Measurements from ENCODE around the gene HOXA6. TPM values are rescaled to one million over a fixed set of nuclear protein-coding genes. Genes with fewer than 3 reads are reported as not detected.

HOXA6 gene
- under 1 TPM in 1 of 2 donors, not detected in 1; 0.31 TPM for total RNA-seq

DNA sequence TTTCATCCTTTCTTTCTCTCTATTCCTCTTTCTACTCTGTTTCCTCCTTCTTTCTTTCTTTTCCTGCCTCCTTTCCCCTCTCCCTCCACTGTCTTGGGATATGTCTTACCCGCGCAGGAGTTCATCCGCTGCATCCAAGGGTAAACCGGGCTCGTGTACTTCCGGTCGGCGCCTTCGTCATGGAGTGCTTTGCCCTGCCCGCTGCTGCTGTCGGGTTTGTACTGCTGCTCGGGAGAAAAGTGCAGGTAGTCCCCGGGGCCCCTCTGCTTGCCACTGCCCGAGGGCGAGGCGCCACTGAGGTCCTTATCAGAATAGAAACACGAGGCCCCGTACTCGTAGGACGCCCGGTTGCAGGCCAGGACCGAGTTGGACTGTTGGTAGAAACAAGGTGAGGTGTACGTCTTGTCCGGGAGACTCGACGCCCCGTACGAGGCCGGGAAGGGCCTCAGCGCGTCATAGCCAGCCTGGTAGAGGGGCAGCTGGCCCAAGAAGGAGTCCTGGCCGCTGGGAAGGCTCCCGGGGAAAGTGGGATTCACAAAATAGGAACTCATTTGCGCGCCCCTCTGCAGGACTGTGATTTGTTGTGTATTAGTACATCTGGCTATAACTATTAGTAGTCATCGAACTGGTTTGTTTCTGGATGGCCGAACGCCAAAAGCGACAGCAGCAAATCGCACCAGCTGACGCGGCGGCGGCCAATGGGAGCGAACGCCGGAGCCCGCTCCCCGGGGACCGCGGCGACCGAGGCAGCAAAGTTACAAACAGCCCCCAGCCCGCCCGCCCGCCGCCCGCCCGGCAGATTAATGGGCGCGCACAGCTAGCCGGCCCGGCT is at the start of gene HOXA6:
Gene HOXA6, minus strand, starts transcription at position 576 of the 832 bp plus-strand sequence. Its CDS starts 25 bp downstream, at position 551.
- Mint-ChIP-seq H3K27ac (no peak within 1 kb of the TSS), H3K9me3 (no peaks in the 10 kb centered on the region), H3K36me3 (peaks cover 5 to 12% of the 10 kb centered on the region in 2 donors)
- DNase-seq (ENCODE audit: low spot score in 2 of 2) (no peak), ATAC-seq (no peak)

GRCh38 chr7:27196287-27196767 is 48.8 kb upstream of the HOXA6 start:
- H3K9me3 Mint-ChIP-seq, result no peaks in the 10 kb centered on the region
- peak in 1 of 2 donors; percentile 49 for ATAC-seq
- H3K36me3 Mint-ChIP-seq, result peaks cover 0 to 14% of the 10 kb centered on the region in 2 donors
- DNase-seq (ENCODE audit: low spot score in 2 of 2), result peak; percentile 53 to 84
- H3K27ac Mint-ChIP-seq, result no peak overlapping the region

GRCh38 chr7:27194686-27195379 is 47.3 kb upstream of the HOXA6 start:
- DNase-seq (ENCODE audit: low spot score in 2 of 2) (no peak), ATAC-seq (no peak)
- H3K27ac Mint-ChIP-seq, result no peak overlapping the region
- no peaks in the 10 kb centered on the region for H3K9me3 Mint-ChIP-seq
- H3K36me3 Mint-ChIP-seq, result peaks cover 0 to 13% of the 10 kb centered on the region in 2 donors

DNA sequence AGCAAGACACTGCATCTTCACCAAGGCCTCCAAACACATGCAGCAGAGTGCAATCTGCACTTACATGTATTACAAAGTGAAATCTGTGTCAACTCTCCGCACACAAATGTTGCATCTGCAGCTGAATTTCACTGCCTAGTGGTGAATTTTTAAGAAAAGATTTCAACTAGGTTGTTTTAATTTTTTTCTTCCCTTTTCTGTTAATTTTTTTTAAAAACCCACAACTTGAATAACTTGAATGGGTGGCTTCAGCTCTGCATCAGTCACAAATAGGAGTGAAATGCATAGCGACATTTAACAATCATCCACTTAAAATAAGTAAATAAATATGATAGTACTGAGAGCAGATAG is 46.4 kb upstream of the HOXA6 start:
- peaks cover 0 to 13% of the 10 kb centered on the region in 2 donors for H3K36me3 Mint-ChIP-seq
- no peaks in the 10 kb centered on the region for H3K9me3 Mint-ChIP-seq
- ATAC-seq (no peak), DNase-seq (ENCODE audit: low spot score in 2 of 2) (no peak)
- no peak overlapping the region for H3K27ac Mint-ChIP-seq

DNA sequence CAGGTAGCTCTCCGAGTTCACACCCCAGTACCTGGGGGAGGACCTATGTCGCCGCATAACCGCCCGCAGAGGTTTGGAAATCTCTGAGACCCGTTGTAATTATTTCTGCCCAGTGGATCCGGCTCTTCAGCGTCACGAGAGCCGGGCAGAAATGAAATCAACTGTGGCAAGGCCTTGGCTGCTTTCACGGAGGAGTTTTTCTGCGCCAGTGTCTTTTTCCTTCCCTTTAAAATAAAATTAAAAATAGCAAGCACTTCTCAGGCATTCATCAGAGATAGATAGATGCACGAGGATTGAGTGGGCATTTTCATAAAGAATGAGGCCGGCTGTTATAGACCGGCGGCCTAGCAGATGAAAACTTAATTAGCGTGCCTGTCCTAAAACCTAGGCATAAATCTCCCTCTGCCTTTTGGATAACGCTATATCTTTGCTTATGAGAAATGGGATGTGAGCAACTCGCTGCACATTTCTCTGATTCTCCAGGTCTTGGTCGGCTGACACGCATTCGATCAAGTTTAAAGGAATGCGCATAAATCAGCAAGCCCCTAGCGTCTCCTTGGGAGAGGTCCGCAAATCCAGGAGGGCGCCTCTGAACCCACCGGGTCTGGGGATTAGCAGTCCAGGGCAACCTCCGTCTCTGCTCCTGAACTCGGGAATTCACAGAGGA is 45.9 kb upstream of the HOXA6 start:
- peak in 1 of 2 donors; percentile 39 for DNase-seq (ENCODE audit: low spot score in 2 of 2)
- peaks cover 0 to 14% of the 10 kb centered on the region in 2 donors for H3K36me3 Mint-ChIP-seq
- ATAC-seq, result no peak
- no peak overlapping the region for H3K27ac Mint-ChIP-seq
- no peaks in the 10 kb centered on the region for H3K9me3 Mint-ChIP-seq

- ATAC-seq, result peak in 1 of 2 donors; percentile 48
- DNase-seq (ENCODE audit: low spot score in 2 of 2), result peak in 1 of 2 donors; percentile 28
- Mint-ChIP-seq H3K9me3 (no peaks in the 10 kb centered on the region), H3K36me3 (peaks cover 0 to 11% of the 10 kb centered on the region in 2 donors), H3K27ac (no peak overlapping the region)
These were observed 45.2 kb upstream of the HOXA6 start for GRCh38 chr7:27192546-27193334.

DNA sequence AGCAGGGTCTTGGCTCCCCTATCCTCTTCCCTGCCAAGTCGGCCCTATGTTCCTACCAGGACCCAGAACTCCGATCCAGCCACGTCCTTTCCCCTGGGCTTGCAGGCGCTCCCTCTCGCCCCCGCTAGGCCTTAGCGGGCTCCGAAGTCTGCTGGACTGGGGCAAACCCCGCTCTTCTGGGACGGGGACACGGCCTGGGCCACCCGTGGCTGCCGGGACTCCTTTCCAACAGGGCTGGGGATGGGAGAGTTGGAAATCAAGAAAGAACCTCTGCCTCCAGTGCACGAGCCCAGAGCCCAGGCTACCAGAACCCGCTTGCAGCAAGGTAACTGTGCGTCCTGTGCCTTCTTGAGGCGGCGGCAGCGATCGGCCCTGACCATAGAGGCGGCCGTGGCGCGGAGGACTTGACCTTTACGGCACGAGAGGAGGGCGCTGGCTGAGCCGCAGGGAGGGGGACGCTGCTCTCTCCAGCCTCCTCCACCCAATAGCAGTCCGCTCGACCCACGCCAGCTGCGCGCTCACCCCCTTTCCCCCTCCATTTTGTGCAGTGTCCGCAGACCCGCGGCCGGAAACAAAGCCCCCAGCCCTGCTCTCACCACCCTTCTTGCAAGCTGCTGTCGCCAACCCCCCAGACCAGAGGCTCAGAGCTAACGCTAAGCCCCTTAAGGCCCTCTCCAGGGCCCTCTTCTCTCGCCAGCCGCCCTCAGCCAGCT is 44.4 kb upstream of the HOXA6 start:
- DNase-seq (ENCODE audit: low spot score in 2 of 2), result peak in 1 of 2 donors; percentile 37
- Mint-ChIP-seq H3K27ac (no peak overlapping the region), H3K36me3 (peaks cover 0 to 11% of the 10 kb centered on the region in 2 donors), H3K9me3 (no peaks in the 10 kb centered on the region)
- no peak for ATAC-seq

DNA sequence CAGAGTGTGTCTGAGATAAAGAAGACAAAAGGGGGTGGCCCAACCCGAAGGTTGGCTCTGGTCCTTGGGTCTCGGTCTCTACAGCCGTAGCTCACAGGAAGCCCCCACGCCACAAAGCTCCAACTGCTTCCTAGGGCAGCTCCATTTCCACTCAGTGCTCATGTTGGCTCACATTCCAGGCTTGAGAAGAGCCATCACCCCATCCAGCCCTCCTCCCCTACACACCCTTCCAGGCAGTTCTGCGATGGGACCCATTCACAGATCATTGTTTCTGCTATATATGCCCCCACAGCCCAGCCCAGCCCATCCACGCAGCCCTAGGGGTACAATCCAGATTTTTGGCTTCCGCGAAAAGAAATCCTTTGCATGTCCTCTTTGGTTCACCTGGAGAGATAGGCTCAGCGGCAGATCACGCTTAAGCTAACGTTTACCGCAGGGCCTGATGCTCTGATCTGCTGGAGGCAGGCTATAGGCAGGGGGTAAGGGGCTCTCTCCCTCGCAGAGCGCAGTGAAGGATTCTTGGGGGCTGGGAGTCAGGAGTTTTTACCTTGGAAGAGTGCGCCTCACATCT is 43.7 kb upstream of the HOXA6 start:
- peaks cover 0 to 14% of the 10 kb centered on the region in 2 donors for H3K36me3 Mint-ChIP-seq
- no peak overlapping the region for H3K27ac Mint-ChIP-seq
- DNase-seq (ENCODE audit: low spot score in 2 of 2), result no peak
- ATAC-seq, result no peak
- no peaks in the 10 kb centered on the region for H3K9me3 Mint-ChIP-seq

DNA sequence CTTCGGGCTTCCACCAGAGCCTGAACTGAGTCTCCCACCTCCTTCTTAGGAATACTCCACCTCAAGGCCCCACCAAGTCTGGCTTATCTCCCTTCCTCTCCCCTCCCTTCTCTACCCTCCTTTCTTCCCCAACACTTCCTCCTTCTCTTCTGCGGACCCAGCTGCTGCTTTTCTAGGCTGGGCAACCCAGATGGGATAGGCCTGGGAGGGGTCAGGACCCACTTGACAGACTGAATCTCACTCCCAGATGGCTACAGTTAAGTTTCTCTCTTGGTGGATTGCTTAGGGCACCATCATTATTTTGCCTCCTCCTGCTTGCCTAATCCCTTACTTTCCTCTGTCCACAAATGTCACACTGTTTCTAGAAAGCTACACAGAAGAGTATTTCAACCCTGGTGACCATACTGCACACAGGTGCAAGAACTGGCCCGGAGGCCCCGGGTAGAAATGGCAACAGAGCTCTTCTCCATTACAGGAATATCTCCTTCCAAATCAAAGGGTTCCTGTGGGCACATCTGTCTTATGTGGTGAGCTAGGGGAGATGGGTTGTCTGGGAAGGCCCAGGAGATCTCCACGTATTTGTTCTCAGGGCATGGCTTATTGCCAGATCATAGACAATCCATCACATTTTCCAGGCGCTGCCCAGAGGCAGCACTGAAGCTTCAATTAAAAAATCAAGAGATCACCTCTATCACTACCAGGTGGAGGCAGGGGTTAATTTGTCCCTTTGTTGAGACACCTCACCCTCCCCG is 42.6 kb upstream of the HOXA6 start:
- no peaks in the 10 kb centered on the region for H3K9me3 Mint-ChIP-seq
- DNase-seq (ENCODE audit: low spot score in 2 of 2) (no peak), ATAC-seq (no peak)
- no peak overlapping the region for H3K27ac Mint-ChIP-seq
- peaks cover 0 to 19% of the 10 kb centered on the region in 2 donors for H3K36me3 Mint-ChIP-seq

DNA sequence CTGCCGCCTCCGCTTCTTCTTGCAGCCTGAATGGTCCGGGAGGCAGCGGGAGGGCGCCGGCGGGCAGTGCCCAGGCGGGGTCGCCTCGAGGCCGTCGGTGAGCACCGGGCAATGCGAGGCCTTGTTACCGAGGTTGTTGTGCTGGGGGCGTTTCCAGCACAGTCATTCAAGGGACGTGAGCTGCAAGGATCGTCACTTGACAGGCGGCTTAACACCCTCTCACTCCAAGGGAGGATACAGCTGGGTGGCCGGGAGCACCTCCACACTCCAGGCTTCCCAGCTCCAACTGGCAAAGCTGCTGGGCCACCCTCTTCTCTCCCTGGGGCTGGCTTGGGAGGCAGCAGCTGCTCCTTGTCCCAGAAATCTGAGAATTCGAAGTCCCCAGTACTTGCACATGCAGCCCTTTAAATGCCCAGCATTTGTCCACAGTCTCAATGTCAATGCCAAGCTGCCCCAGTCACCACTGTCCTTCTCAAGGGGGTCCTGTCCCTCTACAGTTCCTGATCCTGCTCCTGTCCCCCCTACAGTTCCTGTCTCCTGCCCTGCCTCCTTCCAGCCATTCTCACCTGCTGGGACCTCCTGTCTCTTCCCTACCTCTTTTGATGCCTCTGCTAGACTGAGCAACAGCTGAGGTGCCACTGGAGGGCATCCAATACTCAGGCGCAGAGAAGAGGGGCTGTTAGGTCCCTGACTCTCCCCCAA is 41.9 kb upstream of the HOXA6 start:
- Mint-ChIP-seq H3K27ac (no peak overlapping the region), H3K36me3 (peaks cover 0 to 19% of the 10 kb centered on the region in 2 donors), H3K9me3 (no peaks in the 10 kb centered on the region)
- DNase-seq (ENCODE audit: low spot score in 2 of 2) (peak in 1 of 2 donors; percentile 44), ATAC-seq (no peak)

DNA sequence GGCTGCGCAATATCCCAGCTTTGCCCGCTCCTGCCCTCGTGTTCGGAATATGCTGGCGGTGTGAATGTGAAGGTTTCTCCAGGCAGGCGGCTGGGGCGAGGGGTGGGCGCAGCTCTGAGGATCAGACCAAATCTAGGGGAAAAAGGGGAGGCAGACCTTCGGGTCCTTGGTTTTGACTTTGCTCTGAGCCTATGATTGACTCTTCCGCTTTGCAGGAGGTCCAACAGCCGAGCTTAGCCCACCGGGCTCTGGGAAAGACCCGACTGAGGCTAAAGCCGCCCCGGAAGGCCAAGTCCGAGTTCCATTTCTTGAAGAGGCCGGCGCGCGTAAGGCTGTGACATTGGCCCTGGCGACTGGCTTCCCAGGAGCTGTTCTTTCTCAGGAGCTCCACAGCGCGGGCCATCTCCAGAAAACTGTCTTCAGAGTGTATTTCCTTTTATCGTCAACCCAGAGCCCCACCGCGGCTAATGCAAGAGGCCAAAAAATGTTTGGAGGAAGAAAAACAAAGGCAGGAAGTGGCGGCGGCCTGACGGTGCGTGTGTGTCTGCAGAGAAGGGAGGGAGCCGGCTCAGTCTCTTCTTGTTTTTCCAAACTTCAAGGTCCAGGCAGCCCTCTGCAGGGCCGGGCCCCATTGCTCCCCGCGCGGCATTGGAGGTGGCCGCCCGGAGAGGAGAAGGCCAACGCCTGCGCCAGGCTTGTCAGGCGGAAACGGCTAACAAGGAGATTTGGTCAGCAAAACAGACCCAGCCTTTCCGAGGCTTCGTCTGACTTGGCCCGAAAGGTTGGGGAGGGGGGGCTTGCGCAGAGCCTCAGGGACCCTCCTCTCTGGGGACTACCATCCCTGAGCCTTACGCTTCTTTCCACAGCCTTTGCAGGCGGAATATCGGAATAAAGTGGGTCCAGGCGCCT is 41.1 kb upstream of the HOXA6 start:
- Mint-ChIP-seq H3K27ac (peak overlapping the region in 1 of 2 donors; percentile 26), H3K9me3 (no peaks in the 10 kb centered on the region), H3K36me3 (peaks cover 0 to 19% of the 10 kb centered on the region in 2 donors)
- DNase-seq (ENCODE audit: low spot score in 2 of 2) (peak in 1 of 2 donors; percentile 41), ATAC-seq (no peak)

GRCh38 chr7:27187475-27188385 is 40.2 kb upstream of the HOXA6 start:
- H3K9me3 Mint-ChIP-seq, result no peaks in the 10 kb centered on the region
- peaks cover 0 to 19% of the 10 kb centered on the region in 2 donors for H3K36me3 Mint-ChIP-seq
- ATAC-seq, result no peak
- H3K27ac Mint-ChIP-seq, result no peak overlapping the region
- peak in 1 of 2 donors; percentile 31 for DNase-seq (ENCODE audit: low spot score in 2 of 2)

Measured in activated naive CD4-positive, alpha-beta T cell treated with anti-CD3 and anti-CD28 coated beads, Interleukin-2, amount 50 U/mL, for 72 hours (primary cell).